ENCODE measurements around the gene MICB. TPM values are rescaled to one million over a fixed set of nuclear protein-coding genes. Genes with fewer than 3 reads are reported as not detected.

The MICB gene
- total RNA-seq, 2 experiments from 2014 or later, result 14.3 to 14.7 TPM

- no peaks in the 10 kb centered on the region for H3K27me3 Mint-ChIP-seq
- ChIA-PET POLR2A (interaction anchor here (0.6 kb wide), 1 partner anchor 10 kb away, joined by 3 read pairs; no protein-coding TSS in a partner anchor), CTCF (no interaction called here)
- no peak for TF ChIP-seq CTCF (IDR thresholded peaks at IDR 0.05)
- intact Hi-C loops (cut with DNase I, micrococcal nuclease), result no loop called here
- no peaks in the 10 kb centered on the region for H3K9me3 Mint-ChIP-seq
- ATAC-seq (ENCODE audit: poor library complexity) (no peak), DNase-seq (no peak)
- H3K36me3 ChIP-seq (ENCODE audit: insufficient read depth, low read length), result no peaks in the 10 kb centered on the region
- H3K27ac Mint-ChIP-seq, result no peak overlapping the region
- no peak overlapping the region for H3K4me3 Mint-ChIP-seq
- H3K4me1 ChIP-seq (ENCODE audit: insufficient read depth, low read length), result peaks cover 8% of the 10 kb centered on the region
- no peaks in the 10 kb centered on the region for H3K9me3 ChIP-seq (ENCODE audit: control insufficient read depth in 1 of 2, insufficient read depth in 1 of 2, low read length in 2 of 2)
- no peaks in the 10 kb centered on the region for H3K27me3 ChIP-seq (ENCODE audit: control insufficient read depth in 1 of 2, insufficient read depth in 2 of 2, low read length in 2 of 2)
- peaks cover 11% of the 10 kb centered on the region for H3K4me1 Mint-ChIP-seq (ENCODE audit: low read depth)
- H3K36me3 Mint-ChIP-seq (ENCODE audit: low read depth), result no peaks in the 10 kb centered on the region
- no peak overlapping the region for H3K4me3 ChIP-seq (ENCODE audit: low read length)
- H3K27ac ChIP-seq (ENCODE audit: low read depth in 1 of 2, low read length in 2 of 2), result no peak overlapping the region
These were observed 18.6 kb upstream of the MICB start for GRCh38 chr6:31479151-31479932.

- peaks cover 5% of the 10 kb centered on the region for H3K4me1 Mint-ChIP-seq (ENCODE audit: low read depth)
- no peak overlapping the region for H3K4me3 Mint-ChIP-seq
- ATAC-seq (ENCODE audit: poor library complexity) (no peak), DNase-seq (no peak)
- POLR2A ChIA-PET, result no interaction called here
- Histone ChIP-seq H3K36me3 (ENCODE audit: insufficient read depth, low read length) (no peaks in the 10 kb centered on the region), H3K9me3 (ENCODE audit: control insufficient read depth in 1 of 2, insufficient read depth in 1 of 2, low read length in 2 of 2) (no peaks in the 10 kb centered on the region), H3K4me1 (ENCODE audit: insufficient read depth, low read length) (peaks cover 2% of the 10 kb centered on the region), H3K27me3 (ENCODE audit: control insufficient read depth in 1 of 2, insufficient read depth in 2 of 2, low read length in 2 of 2) (no peaks in the 10 kb centered on the region), H3K4me3 (ENCODE audit: low read length) (no peak overlapping the region), H3K27ac (ENCODE audit: low read depth in 1 of 2, low read length in 2 of 2) (no peak overlapping the region)
- H3K27ac Mint-ChIP-seq, result no peak overlapping the region
- no peaks in the 10 kb centered on the region for H3K36me3 Mint-ChIP-seq (ENCODE audit: low read depth)
- intact Hi-C loops (cut with DNase I, micrococcal nuclease), result no loop called here
- H3K27me3 Mint-ChIP-seq, result no peaks in the 10 kb centered on the region
- no peak for TF ChIP-seq CTCF (IDR thresholded peaks at IDR 0.05)
- no peaks in the 10 kb centered on the region for H3K9me3 Mint-ChIP-seq
- CTCF ChIA-PET, result no interaction called here
These were observed 17.9 kb upstream of the MICB start for GRCh38 chr6:31479933-31480535.

- ATAC-seq (ENCODE audit: poor library complexity), result no peak
- Histone ChIP-seq H3K4me3 (ENCODE audit: low read length) (no peak overlapping the region), H3K4me1 (ENCODE audit: insufficient read depth, low read length) (no peaks in the 10 kb centered on the region), H3K9me3 (ENCODE audit: control insufficient read depth in 1 of 2, insufficient read depth in 1 of 2, low read length in 2 of 2) (no peaks in the 10 kb centered on the region), H3K27me3 (ENCODE audit: control insufficient read depth in 1 of 2, insufficient read depth in 2 of 2, low read length in 2 of 2) (no peaks in the 10 kb centered on the region), H3K27ac (ENCODE audit: low read depth in 1 of 2, low read length in 2 of 2) (no peak overlapping the region), H3K36me3 (ENCODE audit: insufficient read depth, low read length) (no peaks in the 10 kb centered on the region)
- Mint-ChIP-seq H3K27me3 (no peaks in the 10 kb centered on the region), H3K4me1 (ENCODE audit: low read depth) (no peaks in the 10 kb centered on the region), H3K27ac (no peak overlapping the region), H3K9me3 (no peaks in the 10 kb centered on the region), H3K4me3 (no peak overlapping the region), H3K36me3 (ENCODE audit: low read depth) (no peaks in the 10 kb centered on the region)
- ChIA-PET POLR2A (no interaction called here), CTCF (no interaction called here)
- no peak for DNase-seq
- intact Hi-C loops (cut with DNase I, micrococcal nuclease), result no loop called here
- TF ChIP-seq CTCF (IDR thresholded peaks at IDR 0.05), result no peak
These were observed 17.4 kb upstream of the MICB start for GRCh38 chr6:31480574-31480973.

Data from CD4-positive, alpha-beta T cell (primary cell).